Middle frontal gyrus (tissue), 1 donor: ENCODE results near the gene ZNF277.

Source experiments
- DNase-seq: peaks from one replicate; pipeline ENCODE4 v3.0.0-alpha.2; 2015; ENCODE audit warnings: low spot score; ENCODE audit errors: extremely low spot score

The ZNF277 gene

GRCh38 chr7:112185005-112185834 is 21.3 kb upstream of the ZNF277 start:
- no peak for DNase-seq

DNA sequence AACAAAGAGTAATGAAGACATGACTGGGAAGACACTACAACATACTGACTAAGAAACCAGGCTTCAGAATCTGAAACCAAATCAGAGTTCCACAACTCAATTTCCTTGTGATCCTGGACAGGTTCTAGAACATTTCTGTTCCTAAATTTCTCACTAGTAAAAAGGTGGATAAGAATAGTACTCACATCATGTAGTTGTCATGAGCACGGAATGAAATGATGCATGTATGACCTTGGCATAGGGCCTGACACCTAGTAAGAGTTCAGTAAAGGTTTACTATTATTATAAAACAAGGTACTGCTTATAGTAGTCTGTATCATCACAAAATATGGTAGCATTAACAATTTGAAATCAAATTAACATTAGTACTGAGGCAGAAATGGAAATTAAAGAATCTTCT is 20.2 kb upstream of the ZNF277 start:
- DNase-seq, result no peak

GRCh38 chr7:112188257-112188656 is 18.2 kb upstream of the ZNF277 start:
- no peak for DNase-seq

DNA sequence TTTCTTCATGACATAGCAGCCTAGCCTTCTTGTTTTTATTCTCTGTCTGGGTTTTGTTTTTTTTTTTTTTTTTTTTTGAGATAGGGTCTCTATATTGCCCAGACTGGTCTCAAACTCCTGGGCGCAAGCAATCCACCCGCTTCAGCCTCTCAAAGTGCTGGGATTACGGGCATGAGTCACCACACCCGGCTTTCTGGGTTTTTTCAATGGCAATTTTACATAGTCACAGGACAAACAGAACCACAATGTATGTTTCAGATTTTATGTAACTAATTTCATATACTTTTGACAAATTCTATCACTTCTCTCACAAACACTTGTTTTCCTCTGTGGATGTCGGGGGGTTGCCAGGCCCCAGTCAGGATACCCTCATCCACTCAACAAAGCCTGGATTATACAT is 16.8 kb upstream of the ZNF277 start:
- DNase-seq, result no peak

DNA sequence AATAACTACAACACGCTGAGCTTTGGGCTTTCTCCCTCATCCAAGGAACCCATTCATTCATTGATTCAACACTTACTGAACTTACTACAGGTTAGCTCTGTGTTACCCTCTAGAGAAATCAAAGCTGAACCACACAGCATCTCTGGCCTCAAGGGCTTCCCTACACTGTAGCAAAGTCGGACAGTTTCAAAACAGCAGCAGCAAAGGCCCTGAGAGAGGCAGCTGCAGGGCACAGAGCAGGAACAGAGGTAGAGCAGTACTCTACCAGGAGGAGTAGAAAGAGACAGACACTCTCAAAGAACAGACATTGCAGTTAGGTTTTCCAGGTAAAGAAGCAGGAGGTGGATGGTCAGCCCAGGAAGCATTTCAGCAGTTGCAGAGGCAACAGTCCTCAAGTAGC is 16.4 kb upstream of the ZNF277 start:
- DNase-seq, result no peak

GRCh38 chr7:112192236-112193154 is 14.0 kb upstream of the ZNF277 start:
- no peak for DNase-seq

DNA sequence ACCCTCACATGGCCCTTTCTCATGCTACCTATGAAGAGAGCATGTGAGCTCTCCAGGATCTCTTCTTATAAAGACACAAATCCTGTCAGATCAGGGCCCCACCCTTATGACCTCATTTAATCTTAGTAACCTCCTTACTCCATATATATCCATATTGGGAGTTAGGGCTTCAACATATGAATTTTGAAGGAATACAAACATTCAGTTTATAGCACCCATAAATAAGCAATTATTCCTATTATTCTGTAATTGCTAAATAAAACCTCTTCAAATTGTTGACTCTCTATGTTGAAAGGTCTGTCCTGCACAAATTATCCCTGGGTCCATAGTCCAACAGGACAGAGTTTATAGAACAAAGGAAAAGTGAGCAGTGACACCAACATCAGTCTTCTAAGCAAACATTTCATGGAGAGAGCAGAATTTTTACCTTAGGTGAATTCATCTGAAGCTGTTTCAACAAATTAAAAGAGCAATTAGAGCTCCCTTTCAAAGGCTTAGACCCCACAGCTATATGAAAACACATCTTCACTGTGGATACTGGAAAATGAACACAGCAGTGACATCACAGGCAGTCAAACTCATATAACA is 12.5 kb upstream of the ZNF277 start:
- no peak for DNase-seq

DNA sequence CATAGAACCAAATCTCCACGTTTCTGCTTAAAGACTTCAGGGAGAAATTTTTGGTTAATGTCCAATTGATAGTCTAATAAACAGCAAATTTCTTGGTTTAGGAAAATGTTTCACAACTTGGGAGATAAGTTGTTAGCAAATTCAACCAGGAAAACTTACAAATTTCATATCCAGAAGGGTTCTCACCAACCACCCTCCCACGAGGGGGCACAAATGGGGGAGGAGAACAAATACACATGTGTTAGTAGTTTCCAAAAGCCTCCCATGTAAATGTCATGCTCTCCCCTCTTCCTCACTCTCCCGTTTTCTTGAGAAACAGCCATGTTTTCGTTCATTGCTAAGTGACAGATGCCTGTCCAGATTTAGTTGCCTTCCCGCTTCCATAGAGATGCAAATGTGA is 10.8 kb upstream of the ZNF277 start:
- no peak for DNase-seq

GRCh38 chr7:112197322-112197721 is 9.2 kb upstream of the ZNF277 start:
- no peak for DNase-seq

GRCh38 chr7:112199035-112199655 is 7.3 kb upstream of the ZNF277 start:
- no peak for DNase-seq

DNA sequence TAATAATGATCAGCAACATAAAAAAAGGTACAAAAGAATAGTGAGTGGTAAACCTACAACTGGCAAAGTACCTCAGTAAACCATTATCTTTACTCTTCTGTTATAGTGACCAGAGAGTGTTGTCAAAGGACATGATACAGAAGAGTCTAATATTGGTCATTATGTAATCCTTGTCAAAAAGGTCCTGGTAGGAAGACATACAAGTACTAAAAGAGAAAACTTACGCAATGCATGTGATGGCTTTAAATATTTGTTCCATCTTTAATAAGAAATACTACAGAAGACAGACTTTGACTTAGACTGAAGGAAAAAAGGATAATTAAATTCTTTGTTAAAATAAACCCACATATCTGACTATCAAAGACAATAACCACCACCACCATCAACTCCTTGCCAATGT is 6.8 kb upstream of the ZNF277 start:
- DNase-seq, result no peak

GRCh38 chr7:112201411-112201810 is 5.1 kb upstream of the ZNF277 start:
- DNase-seq, result no peak

DNA sequence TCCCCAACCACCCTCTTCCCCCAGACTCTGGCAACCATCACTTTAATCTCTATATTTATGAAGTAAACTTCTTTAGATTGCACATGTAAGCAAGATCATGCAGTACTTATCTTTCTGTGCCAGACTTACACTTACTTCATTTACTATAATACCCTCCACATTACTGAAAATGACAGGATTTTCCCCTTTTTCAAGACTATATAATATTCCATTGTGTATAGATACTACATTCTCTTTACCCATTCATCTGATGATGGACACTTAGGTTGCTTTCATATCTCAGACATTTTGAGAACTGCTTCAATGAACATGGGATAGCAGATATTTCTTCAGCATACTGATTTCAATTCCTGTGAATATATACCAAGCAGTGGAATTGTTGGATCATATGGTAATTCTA is 4.7 kb upstream of the ZNF277 start:
- DNase-seq, result no peak

GRCh38 chr7:112202816-112203215 is 3.7 kb upstream of the ZNF277 start:
- DNase-seq, result no peak

DNA sequence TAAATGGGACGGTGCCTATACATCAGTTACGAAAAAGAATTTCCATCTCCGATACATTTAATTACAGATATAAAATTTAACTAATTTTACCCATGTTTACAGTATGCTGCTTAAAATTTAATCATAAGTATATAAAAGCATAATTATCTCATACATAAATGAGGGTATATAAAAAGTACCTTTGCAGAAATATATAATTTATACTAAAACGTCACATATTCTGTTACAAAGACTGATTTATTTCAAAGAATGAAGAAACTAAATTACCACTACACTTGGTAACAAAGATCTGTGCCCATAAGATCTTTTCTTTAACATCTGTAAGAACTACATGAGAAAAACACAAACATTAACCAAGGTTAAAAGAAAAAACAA is 3.1 kb upstream of the ZNF277 start:
- DNase-seq, result no peak

DNA sequence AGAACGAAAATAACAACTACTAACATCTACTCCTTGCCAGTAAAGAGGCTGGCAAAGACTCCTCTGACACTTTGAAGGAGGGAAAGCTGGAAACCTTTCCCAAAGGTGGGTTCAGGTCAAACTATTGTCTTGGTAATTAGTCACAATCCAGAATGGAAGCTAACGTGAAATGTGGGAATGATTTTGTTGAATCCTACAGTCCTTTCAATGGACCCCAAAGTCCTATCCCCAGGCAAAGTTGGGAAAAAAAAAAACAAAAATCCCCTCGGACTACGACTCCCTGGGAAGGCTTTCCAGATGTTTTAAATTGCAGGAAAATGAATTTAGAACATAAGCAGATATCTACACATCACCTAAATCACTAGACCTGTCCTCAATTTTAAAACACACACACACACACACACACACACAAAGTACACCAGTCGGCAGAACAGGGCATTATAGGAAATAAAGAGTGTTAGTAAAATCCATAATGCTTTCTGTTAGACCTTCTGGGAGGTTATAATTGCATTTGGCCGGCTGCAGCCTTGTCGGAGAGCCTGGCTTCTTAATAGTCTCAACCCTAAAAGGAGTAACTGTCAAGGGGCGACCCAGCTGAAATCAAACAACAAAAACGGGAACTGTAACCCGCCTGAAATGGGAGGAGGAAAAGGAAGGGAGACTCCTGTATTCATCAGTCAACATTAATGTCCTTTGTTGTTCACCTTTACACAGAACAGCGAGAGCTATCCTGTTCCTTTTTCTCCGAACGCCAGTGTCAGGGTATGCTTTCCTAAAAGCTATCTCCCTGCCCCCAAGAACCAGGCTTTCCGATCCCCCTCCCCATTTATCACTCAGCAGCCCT is 1.8 kb upstream of the ZNF277 start:
- DNase-seq, result no peak

DNA sequence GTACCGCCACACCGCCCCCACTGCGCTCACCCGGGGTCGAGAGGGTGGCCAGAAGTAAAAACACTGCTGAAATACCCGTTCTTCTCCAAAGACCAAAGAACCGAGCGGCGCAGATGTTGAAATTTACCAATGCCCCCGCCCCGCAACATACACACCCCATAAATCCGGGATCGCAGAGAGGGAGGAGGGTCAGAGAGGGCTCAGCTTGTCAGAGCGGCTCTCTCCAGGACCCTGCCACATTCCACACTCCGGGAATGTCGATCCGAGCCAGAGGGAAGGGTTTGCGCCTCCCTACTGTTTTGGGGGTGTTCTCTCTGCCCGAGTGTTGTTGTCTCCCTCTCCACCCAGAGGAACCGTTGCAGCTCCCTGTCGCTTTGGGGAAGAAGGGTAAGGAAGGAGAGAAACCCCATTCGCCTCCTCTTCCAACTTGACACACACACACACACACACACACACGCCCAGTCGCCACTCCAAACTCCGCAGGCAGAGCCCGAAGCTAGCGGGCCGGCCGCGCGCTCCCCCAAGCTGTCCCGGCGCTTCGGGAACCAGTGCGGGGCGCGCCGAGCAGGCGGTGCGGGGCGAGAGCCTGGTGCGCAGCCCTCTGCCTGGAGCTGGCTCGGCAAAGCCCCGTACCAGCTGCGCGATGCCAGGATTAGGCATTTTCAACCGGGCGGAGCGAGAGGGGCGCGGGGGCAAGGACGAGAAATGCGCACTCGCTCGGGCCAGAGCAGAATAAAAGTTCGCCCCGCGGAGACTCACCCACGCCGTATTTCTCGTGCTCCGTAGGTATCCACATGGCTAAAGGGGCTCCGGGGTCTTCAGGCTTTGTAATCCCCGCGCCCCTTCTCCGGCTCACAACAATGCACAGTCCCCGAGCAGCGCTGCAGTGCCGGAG is 905 bp upstream of the ZNF277 start:
- DNase-seq, result no peak

- no peak for DNase-seq
Measured at GRCh38 chr7:112206991-112207592, 597 bp downstream of the ZNF277 start.

DNA sequence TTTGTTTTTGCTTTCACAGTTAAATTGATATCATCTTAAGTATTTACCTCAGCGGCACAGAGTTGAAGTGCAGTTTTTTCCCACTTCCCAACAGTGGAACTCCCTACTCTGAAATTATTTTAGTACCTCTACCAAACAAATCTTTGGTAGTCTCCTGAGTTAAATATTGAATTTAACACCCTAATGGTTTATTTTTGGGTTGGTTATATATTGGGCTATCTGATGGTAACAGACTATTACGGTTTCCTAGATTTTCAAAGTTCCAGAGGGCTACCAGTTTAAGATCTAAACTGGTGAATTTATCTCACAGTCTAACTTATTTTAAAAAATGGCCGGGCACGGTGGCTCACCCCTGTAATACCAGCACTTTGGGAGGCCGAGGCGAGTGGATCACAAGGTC is 1.3 kb downstream of the ZNF277 start:
- DNase-seq, result no peak
